ENCODE measurements around the gene GNPTAB.

The GNPTAB gene

GRCh38 chr12:101783838-101784237, 46.9 kb downstream of the GNPTAB start:
- H3K4me2 ChIP-seq: no peak overlapping the region
- H2AFZ ChIP-seq (ENCODE audit: low read depth): no peak overlapping the region
- no peaks in the 10 kb centered on the region for H3K36me3 ChIP-seq (ENCODE audit: insufficient read depth)
- no peaks in the 10 kb centered on the region for H3K79me2 ChIP-seq (ENCODE audit: insufficient read depth, low read depth)
- H3K4me3 ChIP-seq (IDR thresholded peaks at IDR 0.05; ENCODE audit: insufficient read depth, low read depth, low read length): no peak overlapping the region
- no peak overlapping the region for H3K27ac ChIP-seq
- no peak overlapping the region for H3K9ac ChIP-seq
- no peak for TF ChIP-seq CTCF (conservative IDR thresholded peaks at IDR 0.05; ENCODE audit: low read depth, low read length)
- no peaks in the 10 kb centered on the region for H4K20me1 ChIP-seq (ENCODE audit: insufficient read depth)
- H3K27me3 ChIP-seq (ENCODE audit: insufficient read depth, low read depth): no peaks in the 10 kb centered on the region
- H3K4me1 ChIP-seq (ENCODE audit: low read depth, poor library complexity, severe bottlenecking): no peaks in the 10 kb centered on the region

- Histone ChIP-seq H3K27ac (no peak overlapping the region), H3K36me3 (ENCODE audit: insufficient read depth) (no peaks in the 10 kb centered on the region), H3K4me1 (ENCODE audit: low read depth, poor library complexity, severe bottlenecking) (peaks cover 5% of the 10 kb centered on the region), H3K79me2 (ENCODE audit: insufficient read depth, low read depth) (no peaks in the 10 kb centered on the region), H3K4me3 (IDR thresholded peaks at IDR 0.05; ENCODE audit: insufficient read depth, low read depth, low read length) (no peak overlapping the region), H3K9ac (no peak overlapping the region), H3K27me3 (ENCODE audit: insufficient read depth, low read depth) (no peaks in the 10 kb centered on the region), H3K4me2 (no peak overlapping the region), H4K20me1 (ENCODE audit: insufficient read depth) (no peaks in the 10 kb centered on the region), H2AFZ (ENCODE audit: low read depth) (no peak overlapping the region)
- TF ChIP-seq CTCF (conservative IDR thresholded peaks at IDR 0.05; ENCODE audit: low read depth, low read length): no peak
Measured at GRCh38 chr12:101783150-101783549, 47.6 kb downstream of the GNPTAB start.

DNA sequence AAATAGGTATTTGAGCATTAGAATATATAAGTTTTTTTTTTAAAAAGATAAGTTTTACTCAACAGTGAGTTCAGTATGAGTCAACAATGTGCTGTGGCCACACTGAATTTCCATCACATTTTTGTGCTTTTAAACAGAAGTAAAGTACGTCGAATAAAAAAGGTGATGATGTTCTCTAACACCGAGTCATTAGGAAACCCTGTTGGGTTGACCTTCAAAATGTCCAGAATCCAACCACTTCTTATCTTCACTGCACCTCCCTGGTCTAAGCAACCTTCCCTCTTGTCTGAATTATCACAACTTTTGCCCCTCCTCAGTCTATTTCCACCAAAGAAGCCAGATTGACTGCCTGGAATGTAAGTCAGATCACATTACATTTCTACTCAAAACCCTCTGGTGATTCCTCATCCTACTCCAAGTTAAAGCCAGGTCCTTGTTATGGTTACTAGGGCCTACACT, 48.5 kb downstream of the GNPTAB start:
- no peaks in the 10 kb centered on the region for H3K27me3 ChIP-seq (ENCODE audit: insufficient read depth, low read depth)
- no peak overlapping the region for H3K4me2 ChIP-seq
- no peak overlapping the region for H2AFZ ChIP-seq (ENCODE audit: low read depth)
- H3K4me3 ChIP-seq (IDR thresholded peaks at IDR 0.05; ENCODE audit: insufficient read depth, low read depth, low read length): no peak overlapping the region
- H3K36me3 ChIP-seq (ENCODE audit: insufficient read depth): no peaks in the 10 kb centered on the region
- H3K79me2 ChIP-seq (ENCODE audit: insufficient read depth, low read depth): no peaks in the 10 kb centered on the region
- H4K20me1 ChIP-seq (ENCODE audit: insufficient read depth): no peaks in the 10 kb centered on the region
- no peak overlapping the region for H3K27ac ChIP-seq
- H3K9ac ChIP-seq: no peak overlapping the region
- no peak for TF ChIP-seq CTCF (conservative IDR thresholded peaks at IDR 0.05; ENCODE audit: low read depth, low read length)
- H3K4me1 ChIP-seq (ENCODE audit: low read depth, poor library complexity, severe bottlenecking): peaks cover 13% of the 10 kb centered on the region

- no peak overlapping the region for H3K4me2 ChIP-seq
- H4K20me1 ChIP-seq (ENCODE audit: insufficient read depth): no peaks in the 10 kb centered on the region
- no peaks in the 10 kb centered on the region for H3K79me2 ChIP-seq (ENCODE audit: insufficient read depth, low read depth)
- no peaks in the 10 kb centered on the region for H3K36me3 ChIP-seq (ENCODE audit: insufficient read depth)
- no peak overlapping the region for H3K4me3 ChIP-seq (IDR thresholded peaks at IDR 0.05; ENCODE audit: insufficient read depth, low read depth, low read length)
- no peak overlapping the region for H3K27ac ChIP-seq
- no peaks in the 10 kb centered on the region for H3K27me3 ChIP-seq (ENCODE audit: insufficient read depth, low read depth)
- no peak for TF ChIP-seq CTCF (conservative IDR thresholded peaks at IDR 0.05; ENCODE audit: low read depth, low read length)
- no peak overlapping the region for H3K9ac ChIP-seq
- H3K4me1 ChIP-seq (ENCODE audit: low read depth, poor library complexity, severe bottlenecking): peaks cover 14% of the 10 kb centered on the region
- H2AFZ ChIP-seq (ENCODE audit: low read depth): no peak overlapping the region
Measured at GRCh38 chr12:101781834-101782233, 48.9 kb downstream of the GNPTAB start.

Data from KMS-11 (cell line).